SH-SY5Y (cell line): ENCODE measurements around the gene FGGY.

Experiments
- GATA2 ChIP-seq: IDR thresholded peaks from 2 replicates; pipeline ENCODE4 v1.6.1; 2011; ENCODE audit warnings: mild to moderate bottlenecking, low read depth, low read length
- GATA3 ChIP-seq: IDR thresholded peaks from 2 replicates; pipeline ENCODE4 v1.6.1; 2011; ENCODE audit warnings: low read depth, mild to moderate bottlenecking, low read length, moderate library complexity

The FGGY gene

GRCh38 chr1:59298710-59299346 is 1.9 kb downstream of the FGGY start:
- TF ChIP-seq GATA2 (no peak), GATA3 (no peak)

GRCh38 chr1:59302297-59302696 is 5.4 kb downstream of the FGGY start:
- TF ChIP-seq GATA3 (no peak), GATA2 (no peak)

- TF ChIP-seq GATA2 (no peak), GATA3 (no peak)
These were observed 6.0 kb downstream of the FGGY start for GRCh38 chr1:59302871-59303270.

- TF ChIP-seq GATA2 (no peak), GATA3 (no peak)
These were observed 8.3 kb downstream of the FGGY start for GRCh38 chr1:59305188-59305587.

DNA sequence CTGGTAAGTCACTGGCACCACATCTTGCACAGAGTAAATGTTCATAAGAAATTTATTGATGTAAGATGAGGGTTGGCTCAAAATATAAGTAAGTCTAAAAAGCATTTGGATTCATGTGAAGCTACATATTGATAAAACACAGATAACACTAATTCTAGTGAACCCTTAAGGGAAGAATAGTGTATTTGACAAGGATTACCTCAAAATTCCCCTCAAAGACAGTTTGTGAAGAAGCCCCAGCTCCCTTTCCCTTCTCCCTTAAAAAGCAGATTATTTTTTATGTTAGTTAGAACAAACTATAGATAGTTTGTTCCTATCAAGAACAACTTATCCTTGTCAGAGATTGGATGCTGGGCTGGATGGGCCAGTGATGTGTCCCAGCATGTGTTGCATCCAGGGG is 10.7 kb downstream of the FGGY start:
- no peak for TF ChIP-seq GATA2
- no peak for TF ChIP-seq GATA3

DNA sequence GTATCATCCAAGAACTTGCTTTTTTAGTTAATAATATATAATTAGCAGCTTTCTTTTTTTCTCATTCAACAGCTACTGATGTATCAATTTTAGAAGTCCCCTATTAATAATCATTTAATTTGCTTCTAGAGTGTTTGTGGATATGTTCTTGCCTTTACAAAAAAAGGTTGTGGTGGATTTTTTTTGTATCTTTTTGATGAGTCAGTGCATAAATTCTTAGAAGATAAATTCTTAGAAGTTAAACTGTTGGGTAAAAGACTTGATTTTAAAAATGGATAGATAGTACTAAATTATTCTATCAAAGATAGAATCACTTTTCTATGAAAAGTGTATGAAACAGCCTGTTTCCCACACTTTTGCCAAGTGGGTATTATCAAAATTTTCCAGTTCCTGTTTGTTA is 11.9 kb downstream of the FGGY start:
- no peak for TF ChIP-seq GATA2
- TF ChIP-seq GATA3 = no peak

DNA sequence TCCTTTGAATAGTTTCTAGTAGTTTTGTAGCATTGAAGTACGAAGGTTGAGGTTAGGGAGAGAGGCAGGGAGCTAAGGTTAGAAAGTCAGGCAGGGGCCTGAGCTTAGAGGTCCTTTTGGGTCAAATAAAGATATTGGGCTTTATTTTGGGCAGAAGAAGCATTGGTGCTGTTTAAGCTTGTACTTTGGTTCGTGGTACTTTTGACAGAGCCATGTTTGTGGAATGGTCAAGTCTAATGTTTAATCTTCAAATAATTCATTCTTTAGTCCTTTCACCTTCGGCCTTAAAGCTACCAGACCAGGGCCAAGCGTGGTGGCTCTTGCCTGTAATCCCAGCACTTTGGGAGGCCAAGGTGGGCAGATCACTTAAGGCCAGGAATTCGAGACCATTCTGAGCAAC is 12.5 kb downstream of the FGGY start:
- no peak for TF ChIP-seq GATA2
- no peak for TF ChIP-seq GATA3

DNA sequence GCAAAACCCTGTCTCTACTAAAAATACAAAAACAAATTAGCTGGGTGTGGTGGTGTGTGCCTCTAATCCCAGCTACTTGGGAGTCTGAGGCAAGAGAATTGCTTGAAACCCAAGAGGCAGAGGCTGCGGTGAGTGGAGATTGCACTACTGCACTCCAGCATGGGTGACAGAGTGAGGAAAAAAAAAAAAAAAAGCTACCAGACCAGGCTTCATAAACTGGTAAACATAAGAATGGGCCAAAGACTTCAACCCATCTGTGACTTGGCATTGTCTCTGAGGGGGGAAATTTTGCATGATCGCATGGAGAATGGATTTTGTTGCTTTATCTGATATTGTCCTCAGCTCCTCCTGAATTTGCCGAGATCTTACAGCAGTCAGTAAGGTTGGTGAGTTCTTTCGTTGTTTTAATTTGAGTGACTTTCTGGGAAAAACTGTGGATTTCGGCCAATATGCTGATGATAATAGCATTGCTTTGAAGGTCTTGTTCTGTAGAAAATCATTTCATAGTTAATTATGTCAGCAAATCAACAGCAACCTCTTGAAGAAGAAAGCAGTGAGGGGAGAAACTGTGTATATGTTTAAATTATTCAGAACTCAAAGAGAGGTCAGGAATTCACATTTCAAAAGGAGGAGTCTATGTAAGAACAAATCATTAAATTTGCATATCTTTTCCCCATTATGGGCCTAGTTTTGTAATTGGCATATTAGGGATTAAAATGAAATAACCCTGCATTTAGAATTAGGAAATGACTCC is 13.1 kb downstream of the FGGY start:
- TF ChIP-seq GATA2 (no peak), GATA3 (no peak)

- TF ChIP-seq GATA2 (no peak), GATA3 (no peak)
These were observed 13.8 kb downstream of the FGGY start for GRCh38 chr1:59310549-59311250.

DNA sequence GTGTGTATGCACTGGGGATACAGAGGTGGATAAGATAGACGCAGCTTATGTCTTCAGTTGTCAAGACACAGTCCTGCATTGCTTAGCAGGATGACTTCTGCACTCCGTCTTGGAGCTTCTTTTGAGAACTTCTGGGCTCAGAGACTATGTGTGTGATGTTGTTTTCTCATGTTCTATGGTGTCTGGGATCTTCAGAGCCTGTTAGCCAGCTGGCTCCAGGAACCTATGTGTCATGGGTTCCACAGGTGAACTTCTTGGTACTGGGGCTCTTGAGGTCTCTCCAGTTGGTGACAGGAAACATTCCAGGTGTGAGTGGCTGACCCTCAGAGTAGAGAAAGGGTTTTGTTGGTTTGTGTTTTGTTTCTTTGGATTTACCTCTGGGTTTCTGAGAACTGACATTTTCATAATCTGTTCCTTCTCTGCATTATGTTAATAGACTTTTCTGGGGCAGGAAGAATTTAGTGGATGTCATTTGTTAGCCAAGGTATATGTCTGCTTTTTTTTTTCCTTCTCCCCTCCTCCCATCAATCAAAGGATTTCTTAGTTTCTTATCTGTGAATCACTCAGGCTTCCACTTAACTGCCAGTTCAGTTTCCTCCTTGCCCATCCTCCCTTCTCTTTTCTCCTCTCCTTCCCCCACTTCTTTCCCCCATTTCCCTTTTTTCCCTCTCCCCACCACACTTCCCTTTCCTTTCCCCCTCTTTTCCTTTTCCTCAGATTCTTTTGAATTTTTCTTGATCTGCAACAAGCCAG is 18.1 kb downstream of the FGGY start:
- TF ChIP-seq GATA3 = no peak
- no peak for TF ChIP-seq GATA2

GRCh38 chr1:59315529-59316463 is 18.9 kb downstream of the FGGY start:
- TF ChIP-seq GATA3 = no peak
- no peak for TF ChIP-seq GATA2

DNA sequence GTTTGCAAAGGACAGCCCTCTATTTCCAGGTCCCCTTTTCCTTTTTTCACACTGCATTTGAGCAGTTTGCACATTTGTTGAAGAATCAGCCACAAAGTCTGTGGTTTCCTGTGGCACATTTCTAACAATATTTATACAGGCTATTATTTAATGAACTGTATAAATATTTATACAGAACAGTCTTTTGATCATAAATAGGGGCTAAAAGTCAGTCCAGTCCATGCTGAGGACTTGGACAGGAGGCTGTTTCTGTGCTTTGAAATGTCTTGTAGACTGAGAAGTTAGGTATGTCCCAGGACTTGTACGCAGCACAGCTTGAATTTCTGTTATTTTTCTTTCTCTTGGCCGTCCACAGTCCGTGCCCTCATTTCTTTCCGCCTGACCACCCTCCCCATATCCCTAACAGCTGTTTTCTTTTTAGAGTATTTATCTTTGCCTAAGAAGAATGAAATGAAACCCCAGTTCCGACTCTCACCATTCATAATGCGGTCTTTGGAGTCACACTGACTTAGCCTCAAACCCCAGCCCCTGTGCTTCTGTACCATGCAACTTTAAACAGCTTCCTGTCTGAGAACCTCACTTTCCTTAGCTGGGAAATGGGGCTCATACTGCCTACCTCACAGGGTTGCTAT is 19.7 kb downstream of the FGGY start:
- TF ChIP-seq GATA3 (no peak), GATA2 (no peak)

GRCh38 chr1:59317343-59317742 is 20.4 kb downstream of the FGGY start:
- no peak for TF ChIP-seq GATA3
- TF ChIP-seq GATA2 = no peak

DNA sequence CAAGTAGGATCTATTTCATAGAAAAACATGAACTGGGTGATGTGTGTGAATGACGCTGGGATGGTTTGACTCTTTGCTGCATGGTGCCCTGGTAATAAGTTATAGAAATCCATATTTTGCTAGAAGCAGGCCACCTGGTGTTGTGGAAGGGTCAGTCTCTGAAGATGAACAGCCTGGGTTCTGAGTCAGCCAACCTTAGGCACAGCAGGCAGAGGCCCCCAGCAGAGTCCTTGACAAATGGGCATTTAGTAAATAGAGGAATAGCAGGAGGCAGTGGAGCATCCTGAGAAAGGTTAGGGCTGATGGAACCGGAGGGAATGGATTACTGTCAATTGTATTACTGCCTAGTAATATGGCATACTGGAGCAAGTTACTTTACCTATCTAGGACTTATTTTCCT is 20.9 kb downstream of the FGGY start:
- TF ChIP-seq GATA2 (no peak), GATA3 (no peak)
